ENCODE data around the gene GANAB.
"Not testable (repeated sequence)": the region's sequence is repeated elsewhere in the genome, so short reads cannot be mapped to it uniquely, and the experiment has no call there.

GANAB gene

GRCh38 chr11:62600367-62601121 lies 45.9 kb downstream of the GANAB start:
- ATAC-seq: no peak

- no peak for ATAC-seq
Measured at GRCh38 chr11:62599901-62600300, 46.5 kb downstream of the GANAB start.

GRCh38 chr11:62599069-62599696 lies 47.2 kb downstream of the GANAB start:
- ATAC-seq: peak; percentile 79

- no peak for ATAC-seq
Measured at GRCh38 chr11:62595124-62595523, 51.3 kb downstream of the GANAB start.

- no peak for ATAC-seq
Measured at GRCh38 chr11:62593434-62594044, 52.9 kb downstream of the GANAB start.

GRCh38 chr11:62592989-62593421 lies 53.4 kb downstream of the GANAB start:
- no peak for ATAC-seq

- no peak for ATAC-seq
Measured at GRCh38 chr11:62592146-62592815, 54.1 kb downstream of the GANAB start.

- peak; percentile 93 to 94 for ATAC-seq
Measured at GRCh38 chr11:62591448-62592145, 54.8 kb downstream of the GANAB start, which contains the start of gene TUT1. TUT1 (minus strand) TSS chr11:62591523; CDS start chr11:62591485, 38 bp downstream.

- no peak for ATAC-seq
Measured at GRCh38 chr11:62588966-62589637, 57.3 kb downstream of the GANAB start.

- ATAC-seq: not testable (repeated sequence)
Measured at GRCh38 chr11:62585356-62585755, 61.1 kb downstream of the GANAB start.

GRCh38 chr11:62581735-62582134 lies 64.7 kb downstream of the GANAB start:
- not testable (repeated sequence) for ATAC-seq

GRCh38 chr11:62580959-62581715 lies 65.3 kb downstream of the GANAB start:
- no peak for ATAC-seq

GRCh38 chr11:62579252-62579651 lies 67.2 kb downstream of the GANAB start:
- ATAC-seq: no peak

GRCh38 chr11:62578541-62578940 lies 67.9 kb downstream of the GANAB start:
- ATAC-seq: no peak

- ATAC-seq: no peak
Measured at GRCh38 chr11:62577046-62577714, 69.2 kb downstream of the GANAB start.

- no peak for ATAC-seq
Measured at GRCh38 chr11:62575837-62576236, 70.6 kb downstream of the GANAB start.

GRCh38 chr11:62575156-62575555 lies 71.3 kb downstream of the GANAB start:
- ATAC-seq: no peak

All from activated CD4-positive, CD25-positive, alpha-beta regulatory T cell treated with anti-CD3 and anti-CD28 coated beads, Interleukin-2, amount 50 U/mL, for 24 hours (primary cell).